GM23338 (cell line): Measurements from ENCODE around the gene MAD2L2. TPM values are rescaled to one million over a fixed set of nuclear protein-coding genes. Genes with fewer than 3 reads are reported as not detected.

ENCODE experiments used
- ATAC-seq: fragments of 200-7000 bp; cut with Tn5 transposase; 3 replicates; pipeline ENCODE4 v1.9.1; 2020
- DNase-seq: peaks from one replicate; pipeline ENCODE4 v3.0.0-alpha.2; 2015; ENCODE audit warnings: low spot score
- H2AFZ ChIP-seq: fragments of 200-600 bp; sonication (generic); 2 replicates; pipeline ENCODE4 v1.8.0; 2016; ENCODE audit warnings: antibody characterized with exemption, mild to moderate bottlenecking, moderate library complexity
- H3F3A ChIP-seq: fragments of 200-600 bp; sonication (generic); replicated peaks from 2 replicates; pipeline ENCODE4 v1.8.0; 2017; ENCODE audit warnings: antibody characterized with exemption, mixed run types, low read depth
- H3K27ac ChIP-seq: fragments of 200-600 bp; sonication (generic); 2 replicates; pipeline ENCODE4 v1.6.1; 2016; ENCODE audit warnings: low read depth
- H3K27me3 ChIP-seq: fragments of 200-600 bp; sonication (generic); 2 replicates; pipeline ENCODE4 v1.8.0; 2016; ENCODE audit warnings: mild to moderate bottlenecking, mixed run types, moderate library complexity; ENCODE audit not compliant: insufficient read depth
- H3K36me3 ChIP-seq: fragments of 200-600 bp; sonication (generic); 2 replicates; pipeline ENCODE4 v1.8.0; 2016; ENCODE audit warnings: mild to moderate bottlenecking; ENCODE audit not compliant: insufficient read depth
- H3K4me1 ChIP-seq: fragments of 200-600 bp; sonication (generic); 2 replicates; pipeline ENCODE4 v1.8.0; 2016; ENCODE audit warnings: mild to moderate bottlenecking, moderate library complexity; ENCODE audit not compliant: insufficient read depth
- H3K4me2 ChIP-seq: fragments of 200-600 bp; sonication (generic); 2 replicates; pipeline ENCODE4 v1.7.1; 2017; ENCODE audit warnings: mixed run types
- H3K4me3 ChIP-seq: fragments of 200-600 bp; sonication (generic); 2 replicates; pipeline ENCODE4 v1.6.1; 2016; ENCODE audit warnings: mixed run types
- H3K79me2 ChIP-seq: fragments of 200-600 bp; sonication (generic); replicated peaks from 2 replicates; pipeline ENCODE4 v1.8.0; 2017; ENCODE audit warnings: mild to moderate bottlenecking; ENCODE audit not compliant: insufficient read depth
- H3K9me2 ChIP-seq: fragments of 200-600 bp; sonication (generic); 2 replicates; pipeline ENCODE4 v1.8.0; 2017; ENCODE audit not compliant: insufficient read depth
- H4K20me1 ChIP-seq: fragments of 200-600 bp; sonication (generic); replicated peaks from 2 replicates; pipeline ENCODE4 v1.8.0; 2017; ENCODE audit warnings: mild to moderate bottlenecking; ENCODE audit not compliant: insufficient read depth
- H3K27ac Mint-ChIP-seq: 2 replicates; pipeline ENCODE4 v1.8.0; 2020; ENCODE audit warnings: inconsistent platforms, mild to moderate bottlenecking, moderate library complexity, mixed read lengths
- H3K27me3 Mint-ChIP-seq: 3 replicates; pipeline ENCODE4 v1.8.0; 2022; ENCODE audit warnings: low read depth, mild to moderate bottlenecking, moderate library complexity, mixed read lengths, inconsistent platforms; ENCODE audit not compliant: insufficient read depth, poor library complexity
- H3K36me3 Mint-ChIP-seq: 3 replicates; pipeline ENCODE4 v1.8.0; 2021; ENCODE audit warnings: low read depth, mild to moderate bottlenecking, inconsistent platforms, moderate library complexity, mixed read lengths
- H3K4me1 Mint-ChIP-seq: 3 replicates; pipeline ENCODE4 v1.8.0; 2020; ENCODE audit warnings: mild to moderate bottlenecking, inconsistent platforms, mixed read lengths
- H3K4me3 Mint-ChIP-seq: 3 replicates; pipeline ENCODE4 v1.8.0; 2021; ENCODE audit warnings: moderate library complexity, mild to moderate bottlenecking, inconsistent platforms, mixed read lengths
- H3K9me3 Mint-ChIP-seq: 3 replicates; pipeline ENCODE4 v1.8.0; 2020; ENCODE audit warnings: moderate library complexity, mild to moderate bottlenecking, inconsistent platforms, mixed read lengths
- CREB1 ChIP-seq: fragments of 250-450 bp; sonication (Bioruptor Pico); IDR thresholded peaks from 2 replicates; pipeline ENCODE4 v1.5.0; 2020; ENCODE audit warnings: low read depth, mild to moderate bottlenecking, moderate library complexity
- CTCF ChIP-seq, 2 experiments: fragments of 200-600 bp in 1 of 2; sonication (generic) in 1 of 2; conservative IDR thresholded peaks; 2 replicates each; pipeline versions ENCODE4 v1.5.1 to v1.6.1; 2016 to 2017; ENCODE audit warnings: antibody characterized with exemption in 2 of 2, low read depth in 2 of 2, mild to moderate bottlenecking in 2 of 2, moderate library complexity in 1 of 2
- ETS1 ChIP-seq: IDR thresholded peaks from 2 replicates; pipeline ENCODE4 v1.6.1; 2016; ENCODE audit warnings: antibody characterized with exemption
- EZH2 ChIP-seq: fragments of 200-600 bp; sonication (generic); IDR thresholded peaks from one replicate; pipeline ENCODE4 v1.8.0; 2017; ENCODE audit warnings: antibody characterized with exemption, mild to moderate bottlenecking, low read depth; ENCODE audit not compliant: unreplicated experiment
- EZH2phosphoT487 ChIP-seq: fragments of 200-600 bp; sonication (generic); IDR thresholded peaks from one replicate; pipeline ENCODE4 v1.8.1; 2018; ENCODE audit warnings: antibody characterized with exemption; ENCODE audit not compliant: unreplicated experiment
- JUNB ChIP-seq: IDR thresholded peaks from one replicate; pipeline ENCODE4 v1.6.1; 2016; ENCODE audit warnings: antibody characterized with exemption; ENCODE audit not compliant: unreplicated experiment
- NANOG ChIP-seq: IDR thresholded peaks from 2 replicates; pipeline ENCODE4 v1.6.1; 2016; ENCODE audit warnings: antibody characterized with exemption, borderline replicate concordance
- POLR2AphosphoS5 ChIP-seq: IDR thresholded peaks from 2 replicates; pipeline ENCODE4 v1.6.1; 2016; ENCODE audit warnings: antibody characterized with exemption, low read depth
- REST ChIP-seq: IDR thresholded peaks from one replicate; pipeline ENCODE4 v1.6.1; 2018; ENCODE audit warnings: antibody characterized with exemption; ENCODE audit not compliant: unreplicated experiment
- STAT1 ChIP-seq: IDR thresholded peaks from one replicate; pipeline ENCODE4 v1.6.1; 2016; ENCODE audit warnings: antibody characterized with exemption; ENCODE audit not compliant: unreplicated experiment
- ZNF114 ChIP-seq: fragments of 250-450 bp; sonication (Bioruptor Pico); IDR thresholded peaks from 2 replicates; pipeline ENCODE4 v1.5.0; 2020; ENCODE audit warnings: mild to moderate bottlenecking, moderate library complexity
- ZNF331 ChIP-seq: fragments of 250-450 bp; sonication (Bioruptor Pico); IDR thresholded peaks from 2 replicates; pipeline ENCODE4 v1.5.0; 2020; ENCODE audit warnings: low read depth, mild to moderate bottlenecking, moderate library complexity
- ZNF462 ChIP-seq: fragments of 250-450 bp; sonication (Bioruptor Pico); IDR thresholded peaks from 2 replicates; pipeline ENCODE4 v1.5.0; 2020; ENCODE audit warnings: mild to moderate bottlenecking, moderate library complexity
- polyA plus RNA-seq: library from polyadenylated mRNA; unstranded; fragments of >200 nt; fragmentation: Nextera tagmentation; extraction: Ambion mirVana; gene quantifications from 2 replicates; pipeline ENCODE4 v1.2.1, GENCODE V29; 2016
- total RNA-seq: library from RNA; depleted of rRNA; stranded (reverse); fragments of >200 nt; shearing (Covaris generic); gene quantifications from 2 replicates; pipeline ENCODE4 v1.2.3, GENCODE V29; 2014

MAD2L2 gene
- total and polyA plus RNA-seq, 2 experiments from 2014 or later, result 498 to 552 TPM

- no peak overlapping the region for H3K4me2 ChIP-seq
- DNase-seq (no peak), ATAC-seq (no peak)
- no peak overlapping the region for H3K27ac Mint-ChIP-seq
- H3K9me3 Mint-ChIP-seq, result no peaks in the 10 kb centered on the region
- no peak overlapping the region for H3K4me3 Mint-ChIP-seq
- H3K9me2 ChIP-seq, result no peaks in the 10 kb centered on the region
- H2AFZ ChIP-seq, result no peak overlapping the region
- no peaks in the 10 kb centered on the region for H3K36me3 ChIP-seq
- peaks cover 10% of the 10 kb centered on the region for H3K27me3 Mint-ChIP-seq
- no peaks in the 10 kb centered on the region for H3K4me1 Mint-ChIP-seq
- H3K4me1 ChIP-seq, result no peaks in the 10 kb centered on the region
- no peaks in the 10 kb centered on the region for H3K36me3 Mint-ChIP-seq
- no peak overlapping the region for H3K4me3 ChIP-seq
- no peaks in the 10 kb centered on the region for H3F3A ChIP-seq
- TF ChIP-seq ZNF331 (no peak), JUNB (no peak), CTCF (conservative IDR thresholded peaks at IDR 0.05; ENCODE audit: low read depth in 2 of 2) (no peak), EZH2phosphoT487 (no peak), POLR2AphosphoS5 (no peak), REST (no peak), ZNF114 (CRISPR knock-in tag) (no peak), EZH2 (no peak), ZNF462 (no peak), NANOG (no peak), STAT1 (no peak), ETS1 (no peak), CREB1 (CRISPR knock-in tag) (no peak)
- no peaks in the 10 kb centered on the region for H3K79me2 ChIP-seq
- no peak overlapping the region for H3K27ac ChIP-seq
- H3K27me3 ChIP-seq, result no peaks in the 10 kb centered on the region
- H4K20me1 ChIP-seq, result no peaks in the 10 kb centered on the region
Measured at GRCh38 chr1:11628767-11629166, 52.2 kb downstream of the MAD2L2 start.
